ENCODE data around the gene SPAST. TPM values are rescaled to one million over a fixed set of nuclear protein-coding genes. Genes with fewer than 3 reads are reported as not detected.
"Not testable (repeated sequence)": the region's sequence is repeated elsewhere in the genome, so short reads cannot be mapped to it uniquely, and the experiment has no call there.

Gene SPAST
- total RNA-seq (2014; rRNA removed) = 15.5 and 21.6 TPM in 2 replicates
- Bru-seq, nascent RNA = percentile 63 among the genes with signal in this experiment
- BruChase-seq, experiment 1, labeled RNA remaining after a 6-hour chase = percentile 70 among the genes with signal in this experiment
- percentile 66 among the genes with signal in this experiment for BruChase-seq, experiment 2, labeled RNA remaining after a 2-hour chase
- long read RNA-seq, full-length matches to known transcripts = 13 of 19 reads
- long read RNA-seq, partial matches to known transcripts = 2 of 19 reads
- long read RNA-seq, other reads (novel, unspliced or antisense) = 4 of 19 reads

GRCh38 chr2:32063310-32064020 is at the start of gene SPAST:
Gene SPAST, plus strand, starts transcription at chr2:32063556. Its CDS starts 276 bp downstream, at chr2:32063832.
- H4K20me1 ChIP-seq (ENCODE audit: low read length) = no peaks in the 10 kb centered on the region
- peak within 1 kb of the TSS; percentile 93 for H3K4me3 ChIP-seq (ENCODE audit: low read length)
- H3F3A ChIP-seq (ENCODE audit: low read length, unreplicated experiment) = no peaks in the 10 kb centered on the region
- peaks cover 16% of the 10 kb centered on the region for H3K79me2 ChIP-seq (ENCODE audit: low read length)
- peak within 1 kb of the TSS; percentile 87 for H2AFZ ChIP-seq (ENCODE audit: low read length)
- ATAC-seq = peak; percentile 89
- TF ChIP-seq EZH2 (IDR thresholded peaks at IDR 0.05; ENCODE audit: low read length, unreplicated experiment) = no peak
- TF ChIP-seq EZH2phosphoT487 (IDR thresholded peaks at IDR 0.05; ENCODE audit: borderline replicate concordance, low read length) = peak; percentile 88
- TF ChIP-seq CTCF (conservative IDR thresholded peaks at IDR 0.05; ENCODE audit: low read depth, low read length) = peak; percentile 37; the same call in 1 of the 2 replicates
- no peaks in the 10 kb centered on the region for H3K9me2 ChIP-seq (replicated peaks; ENCODE audit: low read length)
- peak; percentile 99 for DNase-seq
- BruUV-seq (replicated peaks) = no TSS peak
- H3K36me3 ChIP-seq (ENCODE audit: low read depth, low read length) = no peaks in the 10 kb centered on the region
- no peaks in the 10 kb centered on the region for H3K9me3 ChIP-seq (ENCODE audit: low read length)
- H3K27ac ChIP-seq (ENCODE audit: low read length) = peak within 1 kb of the TSS; percentile 48
- ChIA-PET POLR2A (ENCODE audit: unreplicated experiment) (interaction anchor here (0.7 to 2.5 kb wide), 3 partner anchors 24 to 1601 kb away, joined by 5 to 17 read pairs (median 8); partner anchors contain the start of genes DPY30 and SLC30A6), CTCF (interaction anchor here (0.6 to 1.6 kb wide), 5 partner anchors 8 to 102 kb away, joined by 3 to 6 read pairs (median 5); partner anchors contain the start of genes DPY30 and SLC30A6)
- peaks cover 19% of the 10 kb centered on the region for H3K4me1 ChIP-seq (ENCODE audit: insufficient read depth, low read length)
- H3K27me3 ChIP-seq (ENCODE audit: low read length) = no peaks in the 10 kb centered on the region
- intact Hi-C loops (cut with micrococcal nuclease) = loop anchor here (1.0 to 2.0 kb wide), 4 partner anchors 24 to 101 kb away; partner anchors contain the start of genes DPY30, MEMO1 and SLC30A6
- H3K4me2 ChIP-seq (ENCODE audit: low read length) = peak within 1 kb of the TSS; percentile 98
- H3K9ac ChIP-seq (ENCODE audit: low read length) = peak within 1 kb of the TSS; percentile 69

GRCh38 chr2:32018789-32019482 is 44.4 kb upstream of the SPAST start:
- H3K9me2 ChIP-seq (replicated peaks; ENCODE audit: low read length); H3F3A ChIP-seq (ENCODE audit: low read length, unreplicated experiment); H3K4me3 ChIP-seq (ENCODE audit: low read length); H3K4me2 ChIP-seq (ENCODE audit: low read length); H3K79me2 ChIP-seq (ENCODE audit: low read length); H3K27me3 ChIP-seq (ENCODE audit: low read length); H2AFZ ChIP-seq (ENCODE audit: low read length); H3K4me1 ChIP-seq (ENCODE audit: insufficient read depth, low read length); BruUV-seq (replicated peaks); H3K9ac ChIP-seq (ENCODE audit: low read length); intact Hi-C loops (cut with micrococcal nuclease); H3K9me3 ChIP-seq (ENCODE audit: low read length); H4K20me1 ChIP-seq (ENCODE audit: low read length): not testable (repeated sequence)
- peak; percentile 47 for DNase-seq
- peak overlapping the region; percentile 45 for H3K27ac ChIP-seq (ENCODE audit: low read length)
- peak; percentile 88 for ATAC-seq
- CTCF ChIA-PET = interaction anchor here (0.6 kb wide), 1 partner anchor 146 kb away, joined by 3 read pairs; no protein-coding TSS in a partner anchor
- peaks cover 11% of the 10 kb centered on the region; the same call in 1 of the 2 replicates for H3K36me3 ChIP-seq (ENCODE audit: low read depth, low read length)
- POLR2A ChIA-PET (ENCODE audit: unreplicated experiment) = interaction anchor here (1.2 kb wide), 1 partner anchor 10 kb away, joined by 4 read pairs; no protein-coding TSS in a partner anchor

GRCh38 chr2:32034198-32034887 is 29.0 kb upstream of the SPAST start:
- ATAC-seq = peak; percentile 81
- Histone ChIP-seq H3K4me3 (ENCODE audit: low read length) (peak overlapping the region; percentile 6; the same call in 1 of the 2 replicates), H3K4me2 (ENCODE audit: low read length) (peak overlapping the region; percentile 64), H3K79me2 (ENCODE audit: low read length) (peaks cover 46% of the 10 kb centered on the region), H3K4me1 (ENCODE audit: insufficient read depth, low read length) (peaks cover 13% of the 10 kb centered on the region), H3K27ac (ENCODE audit: low read length) (peak overlapping the region; percentile 72)
- H3F3A ChIP-seq (ENCODE audit: low read length, unreplicated experiment); H2AFZ ChIP-seq (ENCODE audit: low read length); POLR2A ChIA-PET (ENCODE audit: unreplicated experiment); H3K9me2 ChIP-seq (replicated peaks; ENCODE audit: low read length); H3K36me3 ChIP-seq (ENCODE audit: low read depth, low read length); H3K27me3 ChIP-seq (ENCODE audit: low read length); H3K9ac ChIP-seq (ENCODE audit: low read length); H4K20me1 ChIP-seq (ENCODE audit: low read length); BruUV-seq (replicated peaks); H3K9me3 ChIP-seq (ENCODE audit: low read length): not testable (repeated sequence)
- intact Hi-C loops (cut with micrococcal nuclease) = loop anchor here (5.0 kb wide), 1 partner anchor 83 kb away; no protein-coding TSS in a partner anchor
- CTCF ChIA-PET = interaction anchor here (0.6 kb wide), 1 partner anchor 520 kb away, joined by 6 read pairs; no protein-coding TSS in a partner anchor
- DNase-seq = peak; percentile 72
